Measurements from ENCODE around the gene ANO7.
A peak's percentile ranks its signal among the peaks of the same experiment; 100 is the strongest.

ANO7 gene

DNA sequence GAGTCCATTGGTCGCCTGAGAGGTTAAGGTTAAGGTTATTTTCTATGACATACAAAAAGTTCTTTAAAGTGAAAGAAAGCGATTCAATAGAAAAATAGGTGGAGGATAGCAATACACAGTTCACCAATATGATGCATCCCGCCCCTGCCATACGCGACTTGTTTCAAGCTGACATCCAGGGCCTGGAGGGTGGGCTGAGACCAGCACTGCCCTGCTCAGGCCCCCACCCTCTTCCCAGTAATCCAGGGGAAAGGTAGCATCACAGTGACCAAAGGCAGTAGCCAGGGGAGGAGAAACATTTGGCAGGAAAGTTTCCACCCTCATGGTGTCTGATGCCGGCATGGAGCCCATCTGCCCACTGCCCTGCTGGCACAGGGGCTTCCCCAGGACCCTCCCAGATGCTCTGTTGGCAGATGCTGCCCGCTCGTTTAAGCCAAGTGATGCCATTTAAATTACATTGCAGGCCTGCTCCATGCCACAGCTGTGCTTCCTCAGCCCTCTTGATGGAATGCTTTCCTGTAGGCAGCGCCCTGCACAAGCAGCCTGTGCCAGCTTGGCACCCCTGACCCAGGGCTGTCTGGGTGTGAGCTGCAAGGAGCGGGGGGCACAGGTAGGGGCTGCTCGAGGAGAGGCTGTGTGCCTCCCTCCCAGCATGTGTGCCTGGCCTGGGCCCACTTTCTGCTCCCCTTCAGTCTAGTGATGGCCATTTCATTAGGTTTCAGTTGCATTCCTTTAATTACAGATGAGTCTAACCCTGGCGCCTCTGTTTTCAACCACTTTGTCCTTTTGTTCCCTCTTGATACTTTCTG lies 10.7 kb upstream of the ANO7 start:
- no peak for DNase-seq
- Mint-ChIP-seq H3K36me3 (ENCODE audit: low read depth) (peaks cover 30% of the 10 kb centered on the region), H3K4me3 (no peak overlapping the region), H3K4me1 (peaks cover 7% of the 10 kb centered on the region), H3K27ac (no peak overlapping the region), H3K27me3 (ENCODE audit: low read depth, poor library complexity) (no peaks in the 10 kb centered on the region), H3K9me3 (peaks cover 5% of the 10 kb centered on the region)
- TF ChIP-seq, protein P1, sequence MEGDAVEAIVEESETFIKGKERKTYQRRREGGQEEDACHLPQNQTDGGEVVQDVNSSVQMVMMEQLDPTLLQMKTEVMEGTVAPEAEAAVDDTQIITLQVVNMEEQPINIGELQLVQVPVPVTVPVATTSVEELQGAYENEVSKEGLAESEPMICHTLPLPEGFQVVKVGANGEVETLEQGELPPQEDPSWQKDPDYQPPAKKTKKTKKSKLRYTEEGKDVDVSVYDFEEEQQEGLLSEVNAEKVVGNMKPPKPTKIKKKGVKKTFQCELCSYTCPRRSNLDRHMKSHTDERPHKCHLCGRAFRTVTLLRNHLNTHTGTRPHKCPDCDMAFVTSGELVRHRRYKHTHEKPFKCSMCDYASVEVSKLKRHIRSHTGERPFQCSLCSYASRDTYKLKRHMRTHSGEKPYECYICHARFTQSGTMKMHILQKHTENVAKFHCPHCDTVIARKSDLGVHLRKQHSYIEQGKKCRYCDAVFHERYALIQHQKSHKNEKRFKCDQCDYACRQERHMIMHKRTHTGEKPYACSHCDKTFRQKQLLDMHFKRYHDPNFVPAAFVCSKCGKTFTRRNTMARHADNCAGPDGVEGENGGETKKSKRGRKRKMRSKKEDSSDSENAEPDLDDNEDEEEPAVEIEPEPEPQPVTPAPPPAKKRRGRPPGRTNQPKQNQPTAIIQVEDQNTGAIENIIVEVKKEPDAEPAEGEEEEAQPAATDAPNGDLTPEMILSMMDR (IDR thresholded peaks at IDR 0.05): no peak

DNA sequence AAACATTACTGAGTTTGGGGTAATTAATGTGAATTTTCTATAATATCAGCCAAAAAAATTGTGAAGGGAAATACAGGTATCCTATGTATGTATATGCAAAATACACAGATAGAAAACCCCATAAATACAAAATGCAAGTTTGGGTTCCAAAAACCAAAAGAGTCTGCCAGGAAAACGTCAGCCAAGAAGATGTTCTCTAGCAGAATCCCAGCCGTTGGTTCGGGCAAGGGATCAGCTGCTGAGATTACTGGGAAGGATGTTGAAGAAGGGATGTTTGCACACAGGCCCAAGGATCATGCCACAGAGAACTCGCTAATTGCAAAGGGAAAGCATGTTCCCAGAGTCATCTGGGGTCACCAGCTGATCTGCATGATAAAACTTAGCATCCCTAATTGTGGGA lies 9.5 kb upstream of the ANO7 start:
- TF ChIP-seq, protein P1 (IDR thresholded peaks at IDR 0.05): no peak
- Mint-ChIP-seq H3K27ac (peak overlapping the region; percentile 33), H3K27me3 (ENCODE audit: low read depth, poor library complexity) (no peaks in the 10 kb centered on the region), H3K4me3 (no peak overlapping the region), H3K4me1 (peaks cover 7% of the 10 kb centered on the region), H3K36me3 (ENCODE audit: low read depth) (peaks cover 21% of the 10 kb centered on the region), H3K9me3 (no peaks in the 10 kb centered on the region)
- DNase-seq: no peak

DNA sequence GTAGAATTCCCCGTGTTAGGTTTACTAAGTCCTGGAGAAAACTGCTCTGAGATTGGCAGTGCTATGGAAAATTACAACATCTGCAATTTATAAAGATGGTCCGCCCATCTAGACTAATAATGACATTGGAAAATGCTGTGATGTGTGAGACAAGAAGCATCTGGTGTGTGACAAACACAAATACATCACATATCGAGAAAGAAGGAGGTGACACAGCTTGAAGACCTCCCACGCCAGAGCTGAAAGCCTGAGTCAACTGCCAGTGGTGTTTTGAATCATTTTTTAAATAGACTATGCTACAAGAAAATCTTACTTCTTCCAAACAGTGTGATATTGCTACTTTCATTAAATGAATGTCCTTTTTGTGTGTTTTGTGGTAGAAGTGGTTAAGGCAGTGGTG lies 8.6 kb upstream of the ANO7 start:
- no peak overlapping the region for H3K4me3 Mint-ChIP-seq
- no peaks in the 10 kb centered on the region for H3K27me3 Mint-ChIP-seq (ENCODE audit: low read depth, poor library complexity)
- H3K4me1 Mint-ChIP-seq: peaks cover 7% of the 10 kb centered on the region
- peaks cover 14% of the 10 kb centered on the region for H3K36me3 Mint-ChIP-seq (ENCODE audit: low read depth)
- DNase-seq: no peak
- TF ChIP-seq, protein P1 (IDR thresholded peaks at IDR 0.05): no peak
- no peaks in the 10 kb centered on the region for H3K9me3 Mint-ChIP-seq
- H3K27ac Mint-ChIP-seq: no peak overlapping the region

DNA sequence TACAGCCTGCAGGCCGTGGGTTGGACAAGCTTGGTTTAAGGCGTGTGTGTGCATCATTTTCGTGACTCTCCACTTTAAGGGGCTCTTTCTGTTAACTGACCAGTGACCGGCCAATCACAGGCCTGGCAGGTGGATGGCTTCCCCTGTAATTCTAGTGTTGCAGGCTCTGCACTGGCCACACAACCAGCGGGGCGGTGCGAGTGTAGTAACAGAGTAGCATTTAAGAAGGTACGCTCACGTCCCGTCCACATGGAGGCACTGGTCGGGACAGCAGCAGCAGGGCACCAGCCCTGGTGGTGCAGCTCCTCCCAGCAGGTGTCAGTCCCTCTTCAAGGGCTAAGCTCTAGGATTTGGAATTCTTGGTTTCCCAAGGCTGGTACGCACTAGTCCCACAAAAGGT lies 8.0 kb upstream of the ANO7 start:
- DNase-seq: no peak
- Mint-ChIP-seq H3K4me3 (no peak overlapping the region), H3K9me3 (no peaks in the 10 kb centered on the region), H3K27me3 (ENCODE audit: low read depth, poor library complexity) (no peaks in the 10 kb centered on the region), H3K36me3 (ENCODE audit: low read depth) (peaks cover 8% of the 10 kb centered on the region), H3K4me1 (peaks cover 7% of the 10 kb centered on the region), H3K27ac (no peak overlapping the region)
- TF ChIP-seq, protein P1 (IDR thresholded peaks at IDR 0.05): no peak

DNA sequence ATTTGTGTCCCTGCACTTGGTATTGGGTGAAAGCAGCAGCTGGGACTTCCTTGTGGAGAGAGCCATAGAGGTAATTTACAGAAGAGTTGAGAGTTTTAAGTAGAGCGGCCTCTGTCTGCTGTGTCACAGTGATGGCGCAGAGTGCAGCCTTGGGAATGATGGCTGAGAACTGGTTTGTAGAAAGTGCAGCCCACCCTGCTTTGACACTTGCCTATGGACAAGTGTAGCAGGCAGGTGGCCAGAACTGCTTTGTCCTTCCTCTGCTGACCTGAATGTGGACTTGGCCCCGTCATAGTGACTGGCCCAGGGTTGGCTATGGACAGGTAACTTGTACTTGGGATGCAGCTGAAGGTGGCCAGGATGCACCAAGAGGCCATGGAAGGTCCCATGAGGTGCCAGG lies 6.4 kb upstream of the ANO7 start:
- no peak overlapping the region for H3K4me3 Mint-ChIP-seq
- H3K36me3 Mint-ChIP-seq (ENCODE audit: low read depth): peaks cover 8% of the 10 kb centered on the region
- TF ChIP-seq, protein P1 (IDR thresholded peaks at IDR 0.05): no peak
- no peak for DNase-seq
- no peaks in the 10 kb centered on the region for H3K27me3 Mint-ChIP-seq (ENCODE audit: low read depth, poor library complexity)
- no peaks in the 10 kb centered on the region for H3K9me3 Mint-ChIP-seq
- no peak overlapping the region for H3K27ac Mint-ChIP-seq
- peaks cover 20% of the 10 kb centered on the region for H3K4me1 Mint-ChIP-seq

All from nephron progenitor cell (in vitro differentiated cells).